K562 (cell line): ENCODE data around the gene KRT6C. TPM values are rescaled to one million over a fixed set of nuclear protein-coding genes. Genes with fewer than 3 reads are reported as not detected.

Experiments used
- ATAC-seq: fragments of 200-7000 bp; cut with Tn5 transposase; 3 replicates; pipeline ENCODE4 v1.9.1; 2020; ENCODE audit warnings: moderate library complexity
- BruUV-seq: library from RNA; stranded (reverse); fragments of 400-500 nt; replicated peaks from 2 replicates; lab custom pipeline; 2021; lab: Mats Ljungman, UMichigan
- CTCF ChIA-PET: fragments of 300-600 bp; formaldehyde crosslinking; extraction: SDS; loops from one replicate; lab custom pipeline; 2021; ENCODE audit warnings: low intra/inter-chr PET ratio; lab: Yijun Ruan, JAX
- POLR2A ChIA-PET: fragments of 300-600, 350-650 bp; sonication (Branson Sonifier 250); formaldehyde crosslinking; extraction: SDS; loops from one replicate; lab custom pipeline; 2021; ENCODE audit warnings: antibody characterized with exemption, inconsistent platforms; lab: Yijun Ruan, JAX
- DNase-seq, 4 experiments: peaks; one replicate each; pipeline versions ENCODE4 v3.0.0 to v3.0.0-alpha.2; 2011 to 2018; ENCODE audit warnings: low spot score in 3 of 4, mixed read lengths in 3 of 4; ENCODE audit errors: extremely low read depth in 1 of 4
- FAIRE-seq: peaks from 2 replicates; lab custom pipeline; 2011; peaks lifted over from hg19 to GRCh38; lab: Jason Lieb, UNC
- H2AFZ ChIP-seq: 2 replicates; pipeline ENCODE4 v1.6.0; 2011; ENCODE audit warnings: low read depth, low read length, control low read depth, inconsistent platforms
- H3K27ac ChIP-seq: fragments of 200-600 bp; 3 replicates; pipeline ENCODE4 v1.8.0; 2011; ENCODE audit warnings: low read depth, mild to moderate bottlenecking, control low read depth, inconsistent platforms, low read length, moderate library complexity, mixed read lengths; ENCODE audit errors: extremely low read depth
- H3K27me3 ChIP-seq, 2 experiments: fragments of 300-600 bp in 1 of 2; 2 replicates in 1 of 2; 3 replicates in 1 of 2; pipeline versions ENCODE4 v1.6.0 to v1.8.0; 2011; ENCODE audit warnings: inconsistent platforms in 2 of 2, low read length in 2 of 2, mild to moderate bottlenecking in 1 of 2, mixed read lengths in 1 of 2, moderate library complexity in 1 of 2; ENCODE audit not compliant: control insufficient read depth in 2 of 2, insufficient read depth in 2 of 2
- H3K36me3 ChIP-seq: fragments of 300-600 bp; 3 replicates; pipeline ENCODE4 v1.8.0; 2011; ENCODE audit warnings: mild to moderate bottlenecking, low read length, inconsistent platforms; ENCODE audit not compliant: control insufficient read depth, insufficient read depth
- H3K4me1 ChIP-seq, 2 experiments: fragments of 200-600 bp in 1 of 2; replicated peaks in 1 of 2; 2 replicates in 1 of 2; 3 replicates in 1 of 2; pipeline versions ENCODE4 v1.5.1 to v1.8.0; 2011; ENCODE audit warnings: inconsistent platforms in 2 of 2, low read length in 2 of 2, mild to moderate bottlenecking in 1 of 2, mixed read lengths in 1 of 2, moderate library complexity in 1 of 2; ENCODE audit not compliant: control insufficient read depth in 2 of 2, insufficient read depth in 2 of 2
- H3K4me2 ChIP-seq: 2 replicates; pipeline ENCODE4 v1.6.1; 2011; ENCODE audit warnings: low read length, control low read depth, inconsistent platforms, mixed read lengths; ENCODE audit not compliant: insufficient read depth
- H3K4me3 ChIP-seq: fragments of 200-600 bp; sonication (generic), shearing (Covaris generic); 2 replicates; pipeline ENCODE4 v1.5.1; 2016; ENCODE audit warnings: control low read depth, inconsistent platforms
- H3K79me2 ChIP-seq: fragments of 200-600 bp; 3 replicates; pipeline ENCODE4 v1.8.0; 2011; ENCODE audit warnings: low read length, inconsistent platforms; ENCODE audit not compliant: control insufficient read depth, insufficient read depth
- H3K9ac ChIP-seq, 2 experiments: 2 replicates each; pipeline versions ENCODE4 v1.6.0 to v1.6.1; 2011; ENCODE audit warnings: low read depth in 2 of 2, low read length in 2 of 2, control low read depth in 1 of 2, inconsistent platforms in 1 of 2, mild to moderate bottlenecking in 1 of 2, mixed read lengths in 1 of 2; ENCODE audit not compliant: insufficient read depth in 1 of 2
- H3K9me1 ChIP-seq: one replicate; pipeline ENCODE4 v1.6.0; 2011; ENCODE audit warnings: inconsistent platforms, mild to moderate bottlenecking, low read length, moderate library complexity; ENCODE audit not compliant: control insufficient read depth, insufficient read depth
- H3K9me3 ChIP-seq: replicated peaks from 2 replicates; pipeline ENCODE4 v1.5.1; 2011; ENCODE audit warnings: low read depth, low read length, inconsistent platforms; ENCODE audit not compliant: control insufficient read depth, insufficient read depth
- H4K20me1 ChIP-seq: replicated peaks from 2 replicates; pipeline ENCODE4 v1.6.1; 2011; ENCODE audit warnings: low read length, inconsistent platforms, mixed read lengths; ENCODE audit not compliant: control insufficient read depth, insufficient read depth
- CEBPB ChIP-seq: fragments of 450-650 bp; IDR thresholded peaks from 2 replicates; pipeline ENCODE4 v1.6.1; 2016; ENCODE audit warnings: missing genetic modification characterization, missing compliant biosample characterization
- DNMT1 ChIP-seq: fragments of 450-650 bp; IDR thresholded peaks from 2 replicates; pipeline ENCODE4 v1.6.1; 2016; ENCODE audit warnings: antibody characterized with exemption, mild to moderate bottlenecking
- NFIC ChIP-seq: fragments of 450-650 bp; IDR thresholded peaks from 2 replicates; pipeline ENCODE4 v1.6.1; 2017; ENCODE audit warnings: mild to moderate bottlenecking, inconsistent platforms
- NR2C2 ChIP-seq, 2 experiments: fragments of 200-800 bp in 1 of 2; sonication (Bioruptor generic) in 1 of 2; sonication (generic) in 1 of 2; formaldehyde crosslinking in 1 of 2; IDR thresholded peaks; 2 replicates each; pipeline versions ENCODE4 v1.6.1 to v1.8.0; 2016 to 2022; ENCODE audit warnings: mild to moderate bottlenecking in 1 of 2, missing compliant biosample characterization in 1 of 2, missing genetic modification characterization in 1 of 2, missing genetic modification reagents in 1 of 2
- WGBS: fragments of 100-300 bp; shearing (Covaris generic); methylation state at CpG from one replicate; pipeline ENCODE4 v1.1.6; 2016; ENCODE audit warnings: low coverage, mixed read lengths; ENCODE audit not compliant: insufficient coverage; ENCODE audit errors: missing lambda C conversion rate; 5-methylcytosine and 5-hydroxymethylcytosine counted together
- in situ Hi-C: fragments of 300-500 bp; cut with MboI; formaldehyde crosslinking; loops from 4 replicates; pipeline ENCODE4 v1.15.0; 2018; ENCODE audit warnings: inconsistent platforms, mixed read lengths
- intact Hi-C: fragments of 100-400 bp; cut with micrococcal nuclease; formaldehyde crosslinking; loops from 2 replicates; pipeline ENCODE4 v1.14.2; 2022
- polyA plus RNA-seq, 8 experiments: library from polyadenylated mRNA; depleted of rRNA in 4 of 8; stranded (reverse) in 5 of 8; unstranded in 3 of 8; fragments of >200 nt; fragmentation: Nextera tagmentation in 2 of 8; fragmentation: Illumina TruSeq in 1 of 8; extraction: Ambion mirVana in 2 of 8; extraction: Trizol in 1 of 8; gene quantifications; 2 replicates each; pipeline versions ENCODE4 v1.2.1 to v1.2.3, GENCODE V29; 2011 to 2014; ENCODE audit warnings: inconsistent platforms in 1 of 8, missing spikeins in 1 of 8
- total RNA-seq, 7 experiments: library from RNA; depleted of rRNA in 6 of 7; stranded (reverse); fragments of >200 nt in 6 of 7; fragmentation: Illumina TruSeq in 2 of 7; extraction: Trizol in 2 of 7; gene quantifications; 2 replicates each; pipeline versions ENCODE4 v1.2.1 to v1.2.3, GENCODE V29; 2011 to 2021; ENCODE audit warnings: low replicate concordance in 1 of 7

KRT6C gene
- total and polyA plus RNA-seq, 9 of the 15 experiments (the other 6 are each of a cell fraction or from before 2014, with no cell fraction given): not detected

GRCh38 chr12:52495389-52495788, 21.8 kb upstream of the KRT6C start:
- ChIA-PET POLR2A (no interaction called here), CTCF (no interaction called here)
- no peak overlapping the region for H3K9ac ChIP-seq
- no peak overlapping the region for H2AFZ ChIP-seq
- H3K36me3 ChIP-seq: no peaks in the 10 kb centered on the region
- peaks cover 12 to 22% of the 10 kb centered on the region in 2 experiments for H3K27me3 ChIP-seq
- no peak overlapping the region for H3K4me2 ChIP-seq
- H3K27ac ChIP-seq: no peak overlapping the region
- TF ChIP-seq NR2C2 (CRISPR knock-in tag; IDR thresholded peaks at IDR 0.05) (no peak), NR2C2 (tag; IDR thresholded peaks at IDR 0.05) (no peak), NFIC (0 out of 2 replicates have a peak, but pooled peaks have one; percentile 11)
- WGBS: 0% methylated on average over 3 of the region's 3 CpGs
- no peak overlapping the region for H3K4me3 ChIP-seq
- H3K9me3 ChIP-seq: no peaks in the 10 kb centered on the region
- H3K79me2 ChIP-seq: no peaks in the 10 kb centered on the region
- H3K9me1 ChIP-seq: no peaks in the 10 kb centered on the region
- in situ Hi-C loops (no loop called here), intact Hi-C loops (no loop called here)
- H3K4me1 ChIP-seq: no peaks in the 10 kb centered on the region
- FAIRE-seq: peak; percentile 6
- no peaks in the 10 kb centered on the region; the same call in 1 of the 2 replicates for H4K20me1 ChIP-seq
- DNase-seq: peak in 2 of 4 experiments; percentile 18 to 20
- peak; percentile 58; the same call in 2 of the 3 replicates for ATAC-seq
- BruUV-seq: no TSS peak

GRCh38 chr12:52494518-52494917, 20.9 kb upstream of the KRT6C start:
- CTCF ChIA-PET: no interaction called here
- H2AFZ ChIP-seq: no peak overlapping the region
- no peak overlapping the region for H3K27ac ChIP-seq
- H3K4me3 ChIP-seq: no peak overlapping the region
- H3K9me1 ChIP-seq: no peaks in the 10 kb centered on the region
- FAIRE-seq (no peak), DNase-seq (no peak), ATAC-seq (no peak)
- no peak overlapping the region for H3K9ac ChIP-seq
- POLR2A ChIA-PET: interaction anchor here (1.1 kb wide), 1 partner anchor 217 kb away, joined by 5 read pairs; no protein-coding TSS in a partner anchor
- H3K79me2 ChIP-seq: no peaks in the 10 kb centered on the region
- peaks cover 12 to 27% of the 10 kb centered on the region in 2 experiments for H3K27me3 ChIP-seq
- H3K9me3 ChIP-seq: no peaks in the 10 kb centered on the region
- in situ Hi-C loops (no loop called here), intact Hi-C loops (no loop called here)
- TF ChIP-seq CEBPB (tag) (peak; percentile 59; the same call in 1 of the 2 replicates), DNMT1 (no peak)
- H4K20me1 ChIP-seq: no peaks in the 10 kb centered on the region; the same call in 1 of the 2 replicates
- 0% methylated on average over 4 of the region's 4 CpGs for WGBS
- H3K36me3 ChIP-seq: no peaks in the 10 kb centered on the region
- H3K4me2 ChIP-seq: no peak overlapping the region
- BruUV-seq: no TSS peak
- no peaks in the 10 kb centered on the region for H3K4me1 ChIP-seq
